Coronary artery (tissue), 2 donors: ENCODE results near the gene RITA1.

ENCODE experiments used
- DNase-seq: peaks from one replicate; pipeline ENCODE4 v3.0.0-alpha.2; 2017; ENCODE audit warnings: low spot score
- H3K27ac ChIP-seq, 2 donors: fragments of 200-600 bp; sonication (generic); one replicate each; pipeline ENCODE4 v1.5.1; 2016 to 2019
- H3K4me3 ChIP-seq: fragments of 200-600 bp; sonication (generic); 2 replicates; pipeline ENCODE4 v1.5.1; 2016; ENCODE audit warnings: mild to moderate bottlenecking, moderate library complexity
- TF ChIP-seq, protein P1 (sequence below): fragments of 200-600 bp; sonication (generic); IDR thresholded peaks from one replicate; pipeline ENCODE4 v1.5.1; 2019; ENCODE audit warnings: antibody characterized with exemption

Gene RITA1

DNA sequence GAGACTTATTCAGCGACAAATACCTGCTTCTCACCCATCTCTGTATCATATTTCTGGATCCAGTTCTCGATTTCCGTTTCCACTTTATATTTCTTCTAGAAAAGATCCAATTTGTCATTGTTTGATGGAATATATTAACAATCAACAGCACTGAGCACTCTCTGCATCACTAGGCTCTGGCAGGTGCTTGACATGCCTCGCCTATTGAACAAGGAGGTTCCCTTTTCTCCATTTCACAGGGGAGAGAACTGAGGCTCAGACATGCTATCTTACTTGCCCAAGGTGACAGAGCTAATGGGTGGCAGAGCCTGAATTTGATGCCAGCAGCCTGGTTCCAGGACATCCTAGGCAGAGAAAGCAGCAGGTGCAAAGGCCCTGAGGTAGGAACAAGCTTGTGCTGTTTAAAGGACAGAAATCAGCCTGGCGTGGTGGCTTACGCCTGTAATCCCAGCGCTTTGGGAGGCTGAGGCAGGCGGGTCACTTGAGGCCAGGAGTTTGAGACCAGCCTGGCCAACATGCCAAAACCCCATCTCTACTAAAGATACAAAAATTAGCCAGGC lies 12.1 kb downstream of the RITA1 start:
- no peak for DNase-seq
- TF ChIP-seq, protein P1, sequence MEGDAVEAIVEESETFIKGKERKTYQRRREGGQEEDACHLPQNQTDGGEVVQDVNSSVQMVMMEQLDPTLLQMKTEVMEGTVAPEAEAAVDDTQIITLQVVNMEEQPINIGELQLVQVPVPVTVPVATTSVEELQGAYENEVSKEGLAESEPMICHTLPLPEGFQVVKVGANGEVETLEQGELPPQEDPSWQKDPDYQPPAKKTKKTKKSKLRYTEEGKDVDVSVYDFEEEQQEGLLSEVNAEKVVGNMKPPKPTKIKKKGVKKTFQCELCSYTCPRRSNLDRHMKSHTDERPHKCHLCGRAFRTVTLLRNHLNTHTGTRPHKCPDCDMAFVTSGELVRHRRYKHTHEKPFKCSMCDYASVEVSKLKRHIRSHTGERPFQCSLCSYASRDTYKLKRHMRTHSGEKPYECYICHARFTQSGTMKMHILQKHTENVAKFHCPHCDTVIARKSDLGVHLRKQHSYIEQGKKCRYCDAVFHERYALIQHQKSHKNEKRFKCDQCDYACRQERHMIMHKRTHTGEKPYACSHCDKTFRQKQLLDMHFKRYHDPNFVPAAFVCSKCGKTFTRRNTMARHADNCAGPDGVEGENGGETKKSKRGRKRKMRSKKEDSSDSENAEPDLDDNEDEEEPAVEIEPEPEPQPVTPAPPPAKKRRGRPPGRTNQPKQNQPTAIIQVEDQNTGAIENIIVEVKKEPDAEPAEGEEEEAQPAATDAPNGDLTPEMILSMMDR, result no peak
- Histone ChIP-seq H3K4me3 (no peak overlapping the region), H3K27ac (no peak overlapping the region)

DNA sequence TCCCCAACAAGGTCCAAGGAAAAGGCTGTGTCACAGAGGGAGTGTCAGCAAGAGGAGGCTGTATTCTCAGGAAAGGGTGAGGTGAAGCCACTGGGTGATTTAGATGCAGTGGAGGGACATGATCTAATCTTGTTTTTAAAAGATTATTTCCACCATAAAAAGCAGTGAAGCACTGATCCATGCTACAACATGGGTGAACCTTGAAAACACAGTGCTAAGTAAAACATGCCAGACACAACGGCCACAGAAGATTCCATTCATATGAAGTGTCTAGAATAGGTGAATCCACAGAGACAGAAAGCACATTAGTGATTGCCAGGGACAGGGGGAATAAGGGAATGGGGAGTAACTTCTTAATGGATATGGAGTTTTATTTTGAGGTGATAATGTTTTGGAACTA lies 12.8 kb downstream of the RITA1 start:
- Histone ChIP-seq H3K27ac (no peak overlapping the region), H3K4me3 (no peak overlapping the region)
- TF ChIP-seq, protein P1, result no peak
- DNase-seq, result no peak

DNA sequence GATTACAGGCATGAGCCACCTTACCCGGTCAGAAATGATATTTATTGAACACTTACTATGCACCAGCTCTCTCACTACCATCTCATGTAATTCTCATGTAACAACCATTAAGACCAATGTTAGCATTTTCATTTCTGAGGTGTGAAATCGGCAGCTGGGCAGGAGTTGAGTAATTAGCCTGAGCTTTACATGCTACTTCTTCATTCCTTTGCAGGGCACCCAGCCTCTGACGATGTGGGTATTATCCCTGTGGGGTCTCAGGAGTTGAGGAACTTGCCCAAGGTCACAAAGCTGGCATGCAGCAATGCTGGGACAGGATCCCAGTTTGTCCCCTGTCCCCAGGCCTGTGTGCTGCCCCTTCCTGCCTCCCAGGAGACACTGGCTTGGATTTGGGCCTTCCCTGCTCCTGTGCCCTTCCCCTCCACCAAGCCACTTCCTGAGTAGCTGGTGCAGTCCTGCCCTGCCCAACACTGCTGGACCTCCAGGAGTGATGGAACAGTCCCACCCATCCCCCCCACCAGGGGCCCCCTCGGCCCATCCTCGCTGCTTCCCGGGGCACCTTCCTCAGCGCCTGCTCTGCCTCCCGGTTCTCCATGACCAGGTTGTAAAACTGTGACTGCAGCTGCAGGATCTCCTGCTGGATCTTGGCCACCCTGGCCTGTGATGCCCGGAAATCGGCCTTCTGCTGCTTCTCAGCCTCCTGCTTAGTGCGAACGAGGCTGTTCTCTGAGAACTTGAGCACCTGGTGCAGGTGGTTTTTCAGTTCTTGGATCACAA lies 14.7 kb downstream of the RITA1 start:
- TF ChIP-seq, protein P1, result no peak
- no peak overlapping the region for H3K4me3 ChIP-seq
- H3K27ac ChIP-seq, result no peak overlapping the region
- DNase-seq, result no peak

DNA sequence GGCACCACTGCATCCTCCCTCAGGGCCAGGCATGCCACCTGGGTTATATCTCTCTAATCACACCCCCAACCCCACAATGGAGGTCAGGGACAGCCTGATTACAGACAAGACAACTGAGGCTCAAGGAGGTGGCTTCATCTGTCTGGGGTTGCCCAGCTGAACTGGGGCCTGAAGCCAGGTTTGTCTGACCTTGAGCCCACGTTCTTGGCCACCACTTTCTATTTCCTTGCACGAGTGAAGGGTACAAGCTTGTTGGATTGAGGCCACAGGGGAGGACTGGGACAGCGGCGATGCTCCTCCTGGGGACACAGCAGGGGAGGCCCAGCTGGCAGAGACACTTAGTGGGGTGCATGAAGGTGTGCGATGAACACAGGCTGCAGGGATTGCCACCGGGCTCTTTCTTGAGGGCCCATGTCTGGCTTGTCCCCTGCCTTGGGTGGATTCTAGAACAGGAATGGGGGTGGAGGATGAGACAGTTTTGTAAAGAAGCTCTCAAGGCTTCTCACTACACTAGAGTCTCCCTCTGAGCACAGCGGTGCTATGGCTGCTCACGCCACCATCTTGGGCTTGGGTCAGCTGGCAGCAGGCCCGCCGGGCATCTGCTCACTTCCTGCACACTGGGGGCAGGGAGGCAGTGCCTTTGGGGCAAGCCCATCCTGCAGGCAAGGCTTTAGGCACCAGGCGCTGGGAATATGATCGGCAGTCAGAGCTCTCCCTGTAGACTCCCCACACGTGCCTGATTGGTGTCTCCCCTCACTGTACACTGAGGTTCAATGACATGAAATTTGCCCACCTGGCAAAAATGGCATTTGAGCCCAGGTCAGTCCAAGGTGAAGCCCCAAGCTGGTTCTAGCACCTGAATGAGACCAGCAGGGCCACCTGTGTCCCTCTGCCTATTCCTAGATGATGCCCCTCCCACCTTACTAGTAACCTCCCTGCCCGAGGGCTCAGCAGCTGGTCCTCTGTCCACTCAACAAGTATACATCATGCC lies 16.0 kb downstream of the RITA1 start:
- no peak for DNase-seq
- Histone ChIP-seq H3K4me3 (no peak overlapping the region), H3K27ac (no peak overlapping the region)
- TF ChIP-seq, protein P1, result no peak

DNA sequence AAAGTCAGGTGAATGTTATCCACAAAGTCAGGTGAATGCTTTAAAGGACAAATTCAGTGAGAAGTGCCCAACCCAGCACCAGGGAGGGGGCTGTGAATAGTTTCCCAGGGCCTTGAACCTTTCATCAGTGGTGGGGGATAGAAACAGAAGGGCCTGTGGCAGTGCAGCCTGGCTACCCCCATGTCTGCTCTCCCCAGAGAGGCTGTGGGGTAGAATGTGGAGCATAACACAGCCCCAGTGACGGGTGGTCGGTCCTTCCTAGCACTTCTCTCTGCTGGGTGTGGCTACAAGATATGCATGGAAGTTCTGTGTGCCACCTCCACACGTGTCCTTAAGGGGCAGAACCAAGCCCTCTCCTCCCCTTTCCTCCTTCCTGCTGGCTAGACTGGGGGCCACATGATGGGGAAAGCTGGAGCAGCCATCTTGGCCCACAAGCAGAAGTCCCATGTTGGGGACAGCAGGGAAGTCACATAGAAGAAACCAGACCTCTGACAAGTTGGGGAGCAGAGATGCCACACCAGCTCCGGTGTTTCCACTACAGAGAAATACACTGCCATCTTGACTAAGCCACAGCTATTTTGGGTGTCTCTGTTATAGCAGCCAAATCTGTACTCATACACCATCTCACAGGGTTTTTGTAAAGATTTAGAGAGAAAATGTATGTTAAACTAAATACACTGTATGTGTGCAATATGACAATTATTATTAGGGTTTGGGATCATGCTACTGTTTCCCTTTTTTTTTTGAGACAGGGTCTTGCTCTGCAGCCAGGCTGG lies 17.0 kb downstream of the RITA1 start:
- TF ChIP-seq, protein P1, result no peak
- no peak for DNase-seq
- Histone ChIP-seq H3K27ac (no peak overlapping the region), H3K4me3 (no peak overlapping the region)
